Fibroblast of lung (primary cell): Measurements from ENCODE around the gene KCNAB2.

Experiments
- EZH2 ChIP-seq: IDR thresholded peaks from 2 replicates; pipeline ENCODE4 v1.5.1; 2012; ENCODE audit warnings: low read length, control low read depth, mild to moderate bottlenecking; ENCODE audit errors: missing control alignments
- TF ChIP-seq, protein P1 (sequence below), 2 donors: IDR thresholded peaks in 1 of 2; conservative IDR thresholded peaks in 1 of 2; 1 replicate in 1 of 2; 2 replicates in 1 of 2; pipeline ENCODE4 v1.5.1; 2011 to 2012; ENCODE audit warnings: low read length in 2 of 2, control low read depth in 1 of 2, inconsistent platforms in 1 of 2, low read depth in 1 of 2, mild to moderate bottlenecking in 1 of 2

DNA sequence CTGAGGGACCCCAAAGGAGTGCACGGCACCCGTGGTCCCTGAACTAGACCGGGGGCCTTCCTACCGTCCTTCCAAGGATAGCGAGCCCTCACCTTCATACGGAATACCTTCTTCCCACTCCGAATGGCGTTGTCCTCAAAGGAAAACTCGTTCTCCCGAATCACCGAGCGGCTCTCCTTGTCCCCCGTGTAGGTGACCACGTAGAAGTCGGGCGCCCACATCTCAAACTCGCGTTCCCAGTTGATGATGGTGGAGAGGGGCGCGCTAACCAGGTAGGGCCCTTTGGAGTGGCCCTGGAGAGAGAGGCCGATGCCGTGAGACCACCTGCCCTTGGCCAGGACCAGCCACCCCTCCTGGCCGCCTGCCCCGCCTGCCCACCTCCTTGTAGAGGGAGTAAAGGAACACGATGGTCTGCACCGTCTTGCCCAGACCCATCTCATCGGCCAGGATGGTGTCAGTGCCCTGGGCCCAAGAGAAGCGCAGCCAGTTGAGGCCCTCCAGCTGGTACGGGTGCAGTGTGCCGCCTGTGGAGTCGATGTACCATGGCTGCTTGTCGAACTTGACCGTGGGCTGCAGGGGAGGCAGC lies 96.4 kb downstream of the KCNAB2 start:
- TF ChIP-seq, protein P1, sequence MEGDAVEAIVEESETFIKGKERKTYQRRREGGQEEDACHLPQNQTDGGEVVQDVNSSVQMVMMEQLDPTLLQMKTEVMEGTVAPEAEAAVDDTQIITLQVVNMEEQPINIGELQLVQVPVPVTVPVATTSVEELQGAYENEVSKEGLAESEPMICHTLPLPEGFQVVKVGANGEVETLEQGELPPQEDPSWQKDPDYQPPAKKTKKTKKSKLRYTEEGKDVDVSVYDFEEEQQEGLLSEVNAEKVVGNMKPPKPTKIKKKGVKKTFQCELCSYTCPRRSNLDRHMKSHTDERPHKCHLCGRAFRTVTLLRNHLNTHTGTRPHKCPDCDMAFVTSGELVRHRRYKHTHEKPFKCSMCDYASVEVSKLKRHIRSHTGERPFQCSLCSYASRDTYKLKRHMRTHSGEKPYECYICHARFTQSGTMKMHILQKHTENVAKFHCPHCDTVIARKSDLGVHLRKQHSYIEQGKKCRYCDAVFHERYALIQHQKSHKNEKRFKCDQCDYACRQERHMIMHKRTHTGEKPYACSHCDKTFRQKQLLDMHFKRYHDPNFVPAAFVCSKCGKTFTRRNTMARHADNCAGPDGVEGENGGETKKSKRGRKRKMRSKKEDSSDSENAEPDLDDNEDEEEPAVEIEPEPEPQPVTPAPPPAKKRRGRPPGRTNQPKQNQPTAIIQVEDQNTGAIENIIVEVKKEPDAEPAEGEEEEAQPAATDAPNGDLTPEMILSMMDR (conservative IDR thresholded peaks at IDR 0.05 in 1 of 2, IDR thresholded peaks at IDR 0.05 in 1 of 2; ENCODE audit: low read depth in 1 of 2, low read length in 2 of 2): no peak
- no peak for TF ChIP-seq EZH2
